Measurements from ENCODE around the gene NFKBIE. TPM values are rescaled to one million over a fixed set of nuclear protein-coding genes. Genes with fewer than 3 reads are reported as not detected.

Gene NFKBIE
- total RNA-seq, 1 donor from 2014 or later, result 7.2 TPM

DNA sequence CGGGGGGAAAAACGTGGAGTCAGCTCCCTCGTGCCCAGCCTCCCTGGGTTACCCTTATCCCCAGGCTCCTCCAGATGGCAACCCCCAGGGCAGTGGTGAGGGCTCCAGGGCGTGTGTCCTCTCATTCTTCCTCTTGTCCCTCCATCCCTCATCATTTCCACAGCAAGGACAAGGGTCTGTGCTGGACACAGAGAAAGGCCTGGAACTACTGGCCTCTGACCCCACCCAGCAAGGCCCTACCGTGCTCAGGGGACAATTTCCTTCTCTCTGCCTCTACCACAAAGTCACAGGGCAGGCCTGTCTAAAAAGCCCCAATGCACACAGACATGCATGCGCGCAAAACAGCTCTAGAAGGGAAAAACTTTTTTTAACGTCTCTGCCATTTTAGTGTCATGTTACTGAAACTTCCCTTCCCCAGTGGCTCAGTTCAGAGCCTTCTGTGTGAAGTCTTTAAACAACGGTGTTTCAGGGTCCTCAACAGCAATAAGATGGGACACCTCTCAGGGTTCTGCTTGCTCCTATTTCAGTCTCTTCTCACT is 7.0 kb downstream of the NFKBIE start:
- no peak for DNase-seq

DNA sequence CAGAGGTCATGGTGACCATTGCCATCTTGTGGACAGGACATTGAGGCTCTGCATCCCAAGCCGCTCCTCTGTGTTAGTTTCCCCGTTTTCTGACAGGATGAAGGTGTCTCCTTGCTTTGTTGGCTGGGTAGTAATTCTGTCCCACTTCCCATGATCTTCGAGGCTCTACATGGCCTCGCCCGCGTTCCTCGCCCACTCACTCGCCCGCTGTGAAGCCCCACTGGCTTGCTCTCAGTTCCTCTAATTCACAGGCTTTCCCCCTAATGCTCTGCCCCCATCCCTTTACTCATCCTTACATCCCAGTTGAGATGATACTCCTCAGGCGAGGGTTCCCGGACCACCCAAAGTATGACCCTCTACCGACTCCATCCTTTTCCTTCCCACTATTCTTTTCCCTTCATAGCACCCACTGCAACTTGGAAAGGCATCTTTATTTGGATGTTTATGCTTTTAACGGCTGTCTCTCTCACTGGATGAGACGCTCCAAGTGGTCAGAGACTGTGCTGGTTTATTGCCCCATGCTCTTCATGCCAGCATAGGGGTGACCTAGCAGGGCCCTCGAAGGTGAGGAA is 7.5 kb downstream of the NFKBIE start:
- DNase-seq, result no peak

DNA sequence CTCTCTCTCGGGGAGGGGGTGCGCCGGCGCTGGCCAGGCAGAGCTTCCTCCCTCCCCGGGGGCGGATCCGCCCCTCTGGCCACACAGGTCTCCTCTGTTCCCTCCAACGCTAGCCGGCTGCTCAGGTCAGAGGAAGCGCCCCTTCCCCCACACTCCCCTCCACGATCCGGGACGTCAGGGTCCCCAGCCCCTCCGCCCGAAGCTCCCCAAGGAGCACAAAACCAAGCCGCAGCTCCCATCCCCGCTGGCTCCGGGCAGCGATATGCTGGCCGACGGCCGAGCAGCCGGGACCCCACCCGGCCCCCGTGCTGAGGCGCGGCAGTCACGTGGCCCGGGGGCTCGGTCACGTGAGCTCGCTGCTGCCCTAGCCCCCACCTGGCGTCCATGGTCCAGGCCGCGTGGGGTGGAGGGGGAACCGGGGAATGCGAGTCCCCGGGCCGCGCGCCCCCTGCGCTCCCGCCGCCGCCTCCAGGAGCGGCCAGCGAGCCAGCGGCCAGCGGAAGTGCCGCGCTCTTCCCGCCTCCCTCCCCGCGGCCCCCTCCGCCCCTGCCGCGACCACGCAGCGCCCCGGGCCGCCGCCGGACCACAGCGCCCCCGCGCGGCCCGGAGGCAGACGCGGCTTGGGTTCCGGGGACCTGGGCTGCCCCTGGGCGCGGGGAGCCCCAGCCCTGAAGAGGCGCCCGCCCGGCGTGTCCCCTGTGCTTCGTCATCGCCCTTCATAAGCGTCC is 8.2 kb downstream of the NFKBIE start, which contains the start of gene SLC35B2:
TSS of gene SLC35B2 (minus strand) at position 504 of the 728 bp plus-strand sequence. CDS start at position 386, 118 bp downstream.
- peak; percentile 70 for DNase-seq

- no peak for DNase-seq
Measured at GRCh38 chr6:44256775-44257024, 8.7 kb downstream of the NFKBIE start.

- no peak for DNase-seq
Measured at GRCh38 chr6:44255871-44256774, 9.2 kb downstream of the NFKBIE start.

DNA sequence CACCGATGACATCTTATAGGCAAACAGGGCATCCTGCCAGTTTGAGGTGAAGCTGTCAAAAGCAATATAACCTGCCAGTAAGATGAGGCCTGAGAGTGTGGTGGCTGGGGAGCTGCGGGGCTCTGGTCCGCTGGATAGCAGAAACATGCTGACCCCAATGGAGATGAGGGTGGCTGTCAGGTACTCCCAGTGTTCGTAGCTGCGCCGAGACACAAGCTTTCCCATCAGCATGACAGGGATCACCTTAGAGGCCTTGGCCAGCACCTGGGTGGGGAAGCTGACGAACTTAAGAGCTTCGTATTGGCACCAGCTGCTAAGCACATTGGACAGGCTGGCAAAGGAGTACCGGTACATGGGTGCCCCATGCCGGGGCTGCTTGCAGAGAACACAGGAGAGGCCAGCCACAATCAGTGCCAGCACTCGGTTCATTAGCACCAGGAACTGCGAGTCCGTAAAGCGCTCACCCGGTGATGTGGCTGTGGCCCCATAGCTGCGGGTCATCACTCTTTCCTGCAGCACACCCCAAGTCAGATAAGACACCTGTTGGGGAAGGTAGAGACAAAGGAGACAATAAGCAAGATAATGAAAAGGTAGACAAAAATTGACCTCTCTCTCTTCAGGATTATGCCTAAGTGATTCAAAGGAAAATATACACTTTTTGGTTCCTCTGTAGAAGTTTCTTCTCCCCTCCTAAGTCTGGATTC is 10.1 kb downstream of the NFKBIE start:
- no peak for DNase-seq

GRCh38 chr6:44254191-44255104 is 10.9 kb downstream of the NFKBIE start:
- DNase-seq, result no peak

- no peak for DNase-seq
Measured at GRCh38 chr6:44253307-44254101, 11.8 kb downstream of the NFKBIE start.

DNA sequence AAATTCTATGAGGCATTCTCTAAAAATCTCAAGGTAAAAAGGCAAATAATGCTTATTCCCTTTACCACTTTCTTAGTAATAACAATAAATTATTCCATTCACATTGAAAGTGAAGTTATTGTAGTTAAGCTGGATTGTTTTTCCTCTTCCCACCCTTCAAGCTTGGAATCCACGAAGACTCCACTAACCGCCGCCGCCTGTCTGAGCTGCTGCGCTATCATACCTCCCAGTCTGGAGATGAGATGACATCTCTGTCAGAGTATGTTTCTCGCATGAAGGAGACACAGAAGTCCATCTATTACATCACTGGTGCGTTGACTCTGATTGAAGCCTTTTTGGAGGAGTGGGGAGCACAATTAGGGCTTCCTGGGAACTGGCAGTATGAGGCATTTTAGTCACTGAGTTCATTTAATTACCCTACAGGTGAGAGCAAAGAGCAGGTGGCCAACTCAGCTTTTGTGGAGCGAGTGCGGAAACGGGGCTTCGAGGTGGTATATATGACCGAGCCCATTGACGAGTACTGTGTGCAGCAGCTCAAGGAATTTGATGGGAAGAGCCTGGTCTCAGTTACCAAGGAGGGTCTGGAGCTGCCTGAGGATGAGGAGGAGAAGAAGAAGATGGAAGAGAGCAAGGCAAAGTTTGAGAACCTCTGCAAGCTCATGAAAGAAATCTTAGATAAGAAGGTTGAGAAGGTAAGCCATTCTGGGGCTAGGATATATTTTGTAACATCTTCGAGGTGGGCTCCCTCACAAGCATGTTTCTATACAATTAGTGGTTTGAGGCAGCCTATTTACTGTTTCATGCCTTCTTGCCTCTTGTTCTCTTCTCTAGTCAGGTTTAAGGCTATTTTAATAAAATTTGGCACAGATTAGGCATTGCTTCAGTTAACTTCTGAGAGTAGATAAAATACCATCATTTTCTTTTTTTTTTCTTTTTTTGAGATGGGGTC is 13.5 kb downstream of the NFKBIE start:
- no peak for DNase-seq

- no peak for DNase-seq
Measured at GRCh38 chr6:44250718-44251123, 14.6 kb downstream of the NFKBIE start.

DNA sequence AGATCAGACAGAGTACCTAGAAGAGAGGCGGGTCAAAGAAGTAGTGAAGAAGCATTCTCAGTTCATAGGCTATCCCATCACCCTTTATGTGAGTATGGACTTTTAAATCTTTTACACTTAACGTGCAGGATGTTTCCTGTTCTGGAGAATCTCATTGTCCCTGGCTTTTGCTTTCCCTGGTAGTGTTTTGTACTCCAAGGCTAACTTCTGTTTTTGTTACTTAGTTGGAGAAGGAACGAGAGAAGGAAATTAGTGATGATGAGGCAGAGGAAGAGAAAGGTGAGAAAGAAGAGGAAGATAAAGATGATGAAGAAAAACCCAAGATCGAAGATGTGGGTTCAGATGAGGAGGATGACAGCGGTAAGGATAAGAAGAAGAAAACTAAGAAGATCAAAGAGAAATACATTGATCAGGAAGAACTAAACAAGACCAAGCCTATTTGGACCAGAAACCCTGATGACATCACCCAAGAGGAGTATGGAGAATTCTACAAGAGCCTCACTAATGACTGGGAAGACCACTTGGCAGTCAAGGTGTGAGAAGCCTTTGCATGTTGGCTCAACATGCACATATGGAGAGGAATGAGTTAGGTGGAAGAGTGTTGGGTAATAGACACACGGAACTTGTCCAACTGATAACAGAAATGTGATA is 15.2 kb downstream of the NFKBIE start:
- DNase-seq, result no peak

- no peak for DNase-seq
Measured at GRCh38 chr6:44249082-44249748, 16.1 kb downstream of the NFKBIE start.

DNA sequence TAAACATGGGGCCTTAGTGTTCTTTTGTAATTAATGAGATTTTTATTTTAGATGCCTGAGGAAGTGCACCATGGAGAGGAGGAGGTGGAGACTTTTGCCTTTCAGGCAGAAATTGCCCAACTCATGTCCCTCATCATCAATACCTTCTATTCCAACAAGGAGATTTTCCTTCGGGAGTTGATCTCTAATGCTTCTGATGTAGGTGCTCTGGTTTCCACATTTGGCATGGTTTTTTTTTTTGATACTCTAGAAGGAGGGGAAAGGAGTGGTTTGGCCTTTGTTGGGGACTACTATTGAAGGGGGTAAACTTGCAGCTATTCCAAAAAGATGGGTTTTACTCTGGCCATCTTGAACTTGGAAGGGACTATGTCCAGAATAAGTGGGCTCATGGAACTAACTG is 16.8 kb downstream of the NFKBIE start:
- no peak for DNase-seq

DNA sequence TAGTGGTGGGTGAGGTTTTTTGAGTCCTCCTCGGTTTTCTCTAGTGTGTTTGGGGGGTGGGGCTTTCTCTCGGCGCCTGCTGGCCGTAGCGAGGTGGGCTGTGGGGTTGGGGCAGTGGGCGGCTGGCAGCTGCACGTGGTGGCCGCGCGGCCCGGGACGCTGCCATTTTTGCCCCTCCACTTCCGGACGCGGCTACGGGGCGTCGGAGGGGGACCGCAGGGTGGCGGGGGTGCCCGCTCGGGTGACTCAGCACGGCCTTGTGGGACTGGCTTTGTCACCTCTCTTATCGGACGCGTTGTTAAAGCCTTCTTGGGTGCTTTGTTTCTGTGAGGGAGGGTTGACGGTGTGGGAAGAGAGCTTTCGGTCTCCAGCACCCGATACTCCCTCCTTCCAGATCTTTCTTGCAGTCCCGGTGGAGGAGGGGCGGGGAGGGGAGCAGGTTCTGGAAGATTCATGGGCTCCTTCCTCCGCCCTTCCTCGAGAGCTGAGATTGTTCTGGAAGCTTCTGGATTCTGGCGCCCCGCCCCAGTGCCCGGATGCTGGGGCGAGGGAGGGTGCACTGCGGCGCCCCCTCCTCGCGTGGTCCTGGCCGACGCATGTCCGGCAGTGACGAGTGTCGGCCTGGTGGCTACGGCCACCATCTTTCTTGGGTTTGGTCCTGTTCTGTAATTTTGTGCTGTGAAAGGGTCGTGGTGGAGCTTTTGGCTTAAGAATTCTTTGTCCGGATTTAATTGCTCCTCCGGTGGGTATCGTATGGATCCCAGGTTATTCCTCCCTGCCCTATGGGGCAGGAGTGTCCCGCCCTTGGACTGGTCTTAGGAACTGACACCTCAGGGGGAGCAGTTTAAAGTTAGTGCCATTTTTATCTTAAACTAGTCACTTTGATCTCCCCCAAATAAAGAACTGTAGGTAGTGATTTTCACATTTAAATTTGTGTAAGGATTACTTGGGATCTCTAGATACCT is 17.7 kb downstream of the NFKBIE start:
- DNase-seq, result no peak

DNA sequence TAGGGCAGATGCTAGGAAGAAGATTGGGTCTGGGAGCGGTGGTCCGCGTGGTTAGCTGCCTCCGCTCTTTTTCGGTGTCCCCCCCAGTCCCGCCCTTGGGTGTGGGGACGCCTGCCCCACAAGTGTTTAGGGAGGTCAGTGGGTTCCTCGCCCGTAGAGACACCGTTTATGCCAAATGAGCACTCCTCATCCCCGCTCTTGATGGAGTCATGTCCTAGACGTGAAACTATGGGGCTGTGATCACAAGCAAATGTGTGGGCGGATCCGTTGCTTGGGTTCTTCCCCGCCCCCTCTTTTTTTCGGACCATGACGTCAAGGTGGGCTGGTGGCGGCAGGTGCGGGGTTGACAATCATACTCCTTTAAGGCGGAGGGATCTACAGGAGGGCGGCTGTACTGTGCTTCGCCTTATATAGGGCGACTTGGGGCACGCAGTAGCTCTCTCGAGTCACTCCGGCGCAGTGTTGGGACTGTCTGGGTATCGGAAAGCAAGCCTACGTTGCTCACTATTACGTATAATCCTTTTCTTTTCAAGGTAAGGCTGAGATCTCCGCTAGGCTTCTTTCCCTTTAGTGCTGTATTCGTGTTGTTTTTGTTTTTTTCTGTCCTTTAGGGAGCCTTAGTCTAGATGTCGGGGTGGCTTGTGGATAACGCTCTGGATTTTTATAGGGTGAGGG is 18.6 kb downstream of the NFKBIE start, which contains the start of gene HSP90AB1:
TSS of gene HSP90AB1 (plus strand) at position 439 of the 675 bp plus-strand sequence. CDS start 1,529 bp downstream, outside the sequence.
- peak; percentile 93 for DNase-seq

Measured in skin of body (tissue), 2 donors.